ENCODE measurements around the gene EFTUD2. TPM values are rescaled to one million over a fixed set of nuclear protein-coding genes. Genes with fewer than 3 reads are reported as not detected.
A peak's percentile ranks its signal among the peaks of the same experiment; 100 is the strongest.

EFTUD2 gene
- total and polyA plus RNA-seq, 2 of the 13 experiments (the other 11 are each of a cell fraction or from before 2014, with no cell fraction given), result 111 to 137 TPM

- TF ChIP-seq FOXO4 (CRISPR knock-in tag; conservative IDR thresholded peaks at IDR 0.05), result 0 out of 2 replicates have a peak, but pooled peaks have one; percentile 64
- no peak; the same call in 1 of the 2 replicates for TF ChIP-seq ZNF101 (CRISPR knock-in tag; IDR thresholded peaks at IDR 0.05; ENCODE audit: borderline replicate concordance, low read depth)
- TF ChIP-seq ZNF138 (CRISPR knock-in tag; IDR thresholded peaks at IDR 0.05; ENCODE audit: low read depth), result peak; percentile 78; the same call in 1 of the 2 replicates
- no peak for TF ChIP-seq JUND (CRISPR knock-in tag; IDR thresholded peaks at IDR 0.05)
- TF ChIP-seq TBP (CRISPR knock-in tag; IDR thresholded peaks at IDR 0.05), result 0 out of 2 replicates have a peak, but pooled peaks have one; percentile 71
- TF ChIP-seq ZNF160 (CRISPR knock-in tag; IDR thresholded peaks at IDR 0.05), result peak; percentile 73; the same call in 1 of the 2 replicates
- no peak for TF ChIP-seq ZNF782 (CRISPR knock-in tag; IDR thresholded peaks at IDR 0.05; ENCODE audit: borderline replicate concordance)
- no peak; the same call in 1 of the 2 replicates for TF ChIP-seq ZNF530 (CRISPR knock-in tag; IDR thresholded peaks at IDR 0.05; ENCODE audit: low read depth)
- no peak; the same call in 1 of the 2 replicates for TF ChIP-seq ZSCAN21 (CRISPR knock-in tag; IDR thresholded peaks at IDR 0.05; ENCODE audit: borderline replicate concordance)
- peak; percentile 95 for TF ChIP-seq ATF7-NPFF (CRISPR knock-in tag; IDR thresholded peaks at IDR 0.05; ENCODE audit: low read depth)
- TF ChIP-seq RFX3 (CRISPR knock-in tag; IDR thresholded peaks at IDR 0.05), result peak; percentile 71; the same call in 1 of the 2 replicates
- 0 out of 2 replicates have a peak, but pooled peaks have one; percentile 61 for TF ChIP-seq SMAD9 (CRISPR knock-in tag; IDR thresholded peaks at IDR 0.05)
- TF ChIP-seq AGO1 (IDR thresholded peaks at IDR 0.05; ENCODE audit: low read depth, low read length, poor library complexity, severe bottlenecking), result peak; percentile 80
- TF ChIP-seq ZNF292 (CRISPR knock-in tag; IDR thresholded peaks at IDR 0.05; ENCODE audit: borderline replicate concordance, low read depth), result peak; percentile 74; the same call in 1 of the 2 replicates
- TF ChIP-seq AHR (CRISPR knock-in tag; IDR thresholded peaks at IDR 0.05), result no peak; the same call in 1 of the 2 replicates
- peak; percentile 82 for TF ChIP-seq CEBPB (IDR thresholded peaks at IDR 0.05; ENCODE audit: borderline replicate concordance, low read depth, low read length)
- TF ChIP-seq XBP1 (CRISPR knock-in tag; IDR thresholded peaks at IDR 0.05), result no peak
- TF ChIP-seq ATM (IDR thresholded peaks at IDR 0.05; ENCODE audit: borderline replicate concordance), result no peak
- TF ChIP-seq CSRNP1 (CRISPR knock-in tag; IDR thresholded peaks at IDR 0.05), result peak; percentile 95
- no peak for TF ChIP-seq SNAPC4 (CRISPR knock-in tag; IDR thresholded peaks at IDR 0.05)
- peak; percentile 74 for TF ChIP-seq ZFP90 (CRISPR knock-in tag; IDR thresholded peaks at IDR 0.05; ENCODE audit: borderline replicate concordance)
These were observed 48.4 kb upstream of the EFTUD2 start, which contains the start of gene KIF18B (continued) for GRCh38 chr17:44947461-44948314.
